Measurements from ENCODE around the gene AQP12B.

DNA sequence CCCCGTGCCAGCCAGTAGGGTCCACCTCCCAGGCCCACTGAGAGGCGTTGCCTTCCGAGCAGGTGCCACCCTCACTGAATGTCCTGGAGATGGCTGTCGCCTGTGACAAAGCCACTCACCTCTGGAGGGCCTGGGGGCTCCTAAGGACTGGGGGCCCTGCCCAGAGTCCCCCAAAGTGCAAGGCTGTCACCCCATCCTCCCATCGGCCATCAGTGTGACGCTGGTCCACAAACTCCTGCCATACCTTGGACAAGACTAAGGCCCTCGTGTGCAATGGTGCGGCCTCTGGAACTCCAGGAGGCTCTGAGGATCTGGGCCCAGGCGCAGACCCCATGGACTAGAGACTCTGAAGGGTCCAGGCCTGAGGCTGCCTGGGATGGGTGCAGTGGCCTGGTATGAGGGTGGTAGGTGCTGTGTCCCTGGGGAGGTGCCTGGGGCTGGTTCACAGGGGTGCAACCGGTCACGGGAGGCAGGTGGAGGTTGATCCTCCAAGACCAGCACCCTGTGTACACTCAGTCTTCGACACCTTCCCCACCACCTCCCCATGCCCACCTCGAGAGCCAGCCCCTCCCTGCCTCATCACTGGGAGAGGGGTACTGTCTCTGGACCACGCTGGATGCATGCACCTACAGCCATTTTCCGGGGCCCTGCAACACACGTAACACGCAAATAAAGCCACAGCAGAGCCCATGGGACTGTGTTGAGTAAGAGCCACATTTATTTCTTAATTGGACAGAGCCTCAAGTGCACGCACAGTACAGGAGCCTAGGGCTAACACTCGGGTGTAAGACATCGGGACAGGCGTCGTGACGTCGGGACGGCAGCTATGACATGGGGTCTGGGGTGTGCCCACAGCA lies 30.6 kb upstream of the AQP12B start:
- TF ChIP-seq RCOR1 (conservative IDR thresholded peaks at IDR 0.05; ENCODE audit: low read depth, low read length) = no peak
- TF ChIP-seq RAD21 (IDR thresholded peaks at IDR 0.05; ENCODE audit: insufficient read depth, low read depth, low read length) = no peak
- TF ChIP-seq MTA2 (IDR thresholded peaks at IDR 0.05; ENCODE audit: low read depth) = no peak
- TF ChIP-seq, protein P1, sequence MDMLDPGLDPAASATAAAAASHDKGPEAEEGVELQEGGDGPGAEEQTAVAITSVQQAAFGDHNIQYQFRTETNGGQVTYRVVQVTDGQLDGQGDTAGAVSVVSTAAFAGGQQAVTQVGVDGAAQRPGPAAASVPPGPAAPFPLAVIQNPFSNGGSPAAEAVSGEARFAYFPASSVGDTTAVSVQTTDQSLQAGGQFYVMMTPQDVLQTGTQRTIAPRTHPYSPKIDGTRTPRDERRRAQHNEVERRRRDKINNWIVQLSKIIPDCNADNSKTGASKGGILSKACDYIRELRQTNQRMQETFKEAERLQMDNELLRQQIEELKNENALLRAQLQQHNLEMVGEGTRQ (IDR thresholded peaks at IDR 0.05; ENCODE audit: borderline replicate concordance, low read depth, low read length) = no peak
- no peak for TF ChIP-seq MYC (IDR thresholded peaks at IDR 0.05; ENCODE audit: insufficient read depth, insufficient read length, insufficient replicate concordance, low read length, severe bottlenecking)
- TF ChIP-seq, protein P2, sequence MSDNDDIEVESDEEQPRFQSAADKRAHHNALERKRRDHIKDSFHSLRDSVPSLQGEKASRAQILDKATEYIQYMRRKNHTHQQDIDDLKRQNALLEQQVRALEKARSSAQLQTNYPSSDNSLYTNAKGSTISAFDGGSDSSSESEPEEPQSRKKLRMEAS (IDR thresholded peaks at IDR 0.05; ENCODE audit: low read depth, low read length) = no peak
